Fibroblast of mammary gland (primary cell): ENCODE data around the gene EZR.
"Not testable (repeated sequence)": the region's sequence is repeated elsewhere in the genome, so short reads cannot be mapped to it uniquely, and the experiment has no call there.

Source experiments
- DNase-seq: peaks from one replicate; pipeline ENCODE4 v3.0.0-alpha.2; 2010; ENCODE audit warnings: low read depth
- H3K4me3 ChIP-seq: 2 replicates; pipeline ENCODE4 v1.5.1; 2011; ENCODE audit warnings: low read depth, mild to moderate bottlenecking, low read length, moderate library complexity; ENCODE audit not compliant: control insufficient read depth
- TF ChIP-seq, protein P1 (sequence below): conservative IDR thresholded peaks from 2 replicates; pipeline ENCODE4 v1.5.1; 2011; ENCODE audit warnings: low read depth, low read length, inconsistent platforms; ENCODE audit not compliant: control insufficient read depth, insufficient read depth

EZR gene

DNA sequence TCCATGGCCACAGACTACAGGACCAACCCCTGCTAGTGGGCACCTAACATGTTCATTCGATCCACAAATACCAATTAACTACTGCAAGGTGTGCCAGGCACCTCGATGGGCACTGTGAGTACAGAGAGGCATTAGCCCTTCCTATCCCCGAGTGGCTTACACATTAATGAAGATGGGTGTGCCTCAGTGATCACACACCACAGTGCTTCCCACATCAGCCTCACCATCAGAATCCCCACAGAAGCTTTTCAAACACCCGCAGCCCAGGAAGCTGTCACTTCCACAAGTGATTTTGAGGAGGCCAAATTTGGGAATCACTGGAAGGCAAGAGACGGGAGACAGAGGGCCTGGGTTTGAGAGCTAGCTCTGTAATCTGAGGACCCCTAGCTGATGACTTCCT, 23.7 kb downstream of the EZR start:
- TF ChIP-seq, protein P1, sequence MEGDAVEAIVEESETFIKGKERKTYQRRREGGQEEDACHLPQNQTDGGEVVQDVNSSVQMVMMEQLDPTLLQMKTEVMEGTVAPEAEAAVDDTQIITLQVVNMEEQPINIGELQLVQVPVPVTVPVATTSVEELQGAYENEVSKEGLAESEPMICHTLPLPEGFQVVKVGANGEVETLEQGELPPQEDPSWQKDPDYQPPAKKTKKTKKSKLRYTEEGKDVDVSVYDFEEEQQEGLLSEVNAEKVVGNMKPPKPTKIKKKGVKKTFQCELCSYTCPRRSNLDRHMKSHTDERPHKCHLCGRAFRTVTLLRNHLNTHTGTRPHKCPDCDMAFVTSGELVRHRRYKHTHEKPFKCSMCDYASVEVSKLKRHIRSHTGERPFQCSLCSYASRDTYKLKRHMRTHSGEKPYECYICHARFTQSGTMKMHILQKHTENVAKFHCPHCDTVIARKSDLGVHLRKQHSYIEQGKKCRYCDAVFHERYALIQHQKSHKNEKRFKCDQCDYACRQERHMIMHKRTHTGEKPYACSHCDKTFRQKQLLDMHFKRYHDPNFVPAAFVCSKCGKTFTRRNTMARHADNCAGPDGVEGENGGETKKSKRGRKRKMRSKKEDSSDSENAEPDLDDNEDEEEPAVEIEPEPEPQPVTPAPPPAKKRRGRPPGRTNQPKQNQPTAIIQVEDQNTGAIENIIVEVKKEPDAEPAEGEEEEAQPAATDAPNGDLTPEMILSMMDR, result no peak
- H3K4me3 ChIP-seq, result no peak overlapping the region
- no peak for DNase-seq

DNA sequence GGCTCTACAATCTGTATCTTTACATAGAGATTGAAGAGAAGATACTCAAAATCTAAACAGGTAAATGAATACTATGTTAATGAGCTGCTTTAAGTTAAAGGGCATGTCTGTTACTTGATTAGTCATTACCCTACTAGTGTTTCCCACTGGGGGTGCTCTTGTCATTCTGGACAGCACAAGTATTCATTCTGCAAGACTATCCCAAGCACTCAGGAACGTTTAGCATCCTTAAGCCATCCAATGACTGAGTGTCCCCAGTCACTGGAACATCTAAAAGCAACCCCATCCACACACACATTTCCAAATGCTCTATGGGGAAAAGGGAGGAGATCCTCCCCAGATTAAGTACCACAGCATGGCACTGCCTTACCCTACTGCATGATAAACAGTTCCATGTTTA, 25.7 kb downstream of the EZR start:
- no peak overlapping the region for H3K4me3 ChIP-seq
- TF ChIP-seq, protein P1, result peak; percentile 54
- peak; percentile 66 for DNase-seq

DNA sequence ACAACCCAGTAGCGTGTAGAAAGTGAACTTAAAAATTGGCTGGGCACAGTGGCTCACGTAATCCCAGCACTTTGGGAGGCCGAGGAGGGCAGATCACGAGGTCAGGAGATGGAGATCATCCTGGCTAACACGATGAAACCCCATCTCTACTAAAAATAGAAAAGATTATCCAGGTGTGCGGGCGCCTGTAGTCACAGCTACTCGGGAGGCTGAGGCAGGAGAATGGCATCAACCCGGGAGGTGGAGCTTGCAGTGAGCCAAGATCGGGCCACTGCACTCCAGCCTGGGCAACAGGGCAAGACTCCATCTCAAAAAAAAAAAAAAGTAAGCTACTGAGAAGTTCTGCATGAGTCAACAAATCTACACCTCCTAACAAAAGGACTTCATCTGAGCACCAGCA, 26.7 kb downstream of the EZR start:
- not testable (repeated sequence) for H3K4me3 ChIP-seq, DNase-seq

DNA sequence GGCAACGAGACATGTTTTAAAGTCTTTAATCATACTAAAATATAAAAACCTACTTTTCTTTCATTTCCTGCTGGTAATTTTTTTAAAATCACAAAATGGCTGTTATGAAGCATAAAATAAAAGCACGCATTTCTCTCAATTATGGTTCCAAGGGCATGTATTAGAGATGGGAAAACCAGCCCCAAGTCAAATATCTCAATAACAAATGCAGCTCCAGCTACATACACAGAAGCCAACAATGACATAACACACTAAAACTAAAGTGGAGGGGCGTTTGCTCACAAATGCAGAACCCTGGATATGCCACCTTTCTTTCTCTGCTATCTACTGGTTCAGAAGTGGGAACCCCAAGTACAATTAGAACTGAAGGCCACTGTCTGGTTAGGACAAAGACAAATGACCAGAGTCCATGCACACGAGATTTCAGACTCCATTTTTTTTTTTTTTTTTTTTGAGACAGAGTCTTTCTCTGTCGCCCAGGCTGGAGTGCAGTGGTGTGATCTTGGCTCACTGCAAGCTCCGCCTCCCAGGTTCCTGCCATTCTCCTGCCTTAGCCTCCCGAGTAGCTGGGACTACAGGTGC, 27.8 kb downstream of the EZR start:
- H3K4me3 ChIP-seq, result no peak overlapping the region
- TF ChIP-seq, protein P1, result no peak
- DNase-seq, result no peak

DNA sequence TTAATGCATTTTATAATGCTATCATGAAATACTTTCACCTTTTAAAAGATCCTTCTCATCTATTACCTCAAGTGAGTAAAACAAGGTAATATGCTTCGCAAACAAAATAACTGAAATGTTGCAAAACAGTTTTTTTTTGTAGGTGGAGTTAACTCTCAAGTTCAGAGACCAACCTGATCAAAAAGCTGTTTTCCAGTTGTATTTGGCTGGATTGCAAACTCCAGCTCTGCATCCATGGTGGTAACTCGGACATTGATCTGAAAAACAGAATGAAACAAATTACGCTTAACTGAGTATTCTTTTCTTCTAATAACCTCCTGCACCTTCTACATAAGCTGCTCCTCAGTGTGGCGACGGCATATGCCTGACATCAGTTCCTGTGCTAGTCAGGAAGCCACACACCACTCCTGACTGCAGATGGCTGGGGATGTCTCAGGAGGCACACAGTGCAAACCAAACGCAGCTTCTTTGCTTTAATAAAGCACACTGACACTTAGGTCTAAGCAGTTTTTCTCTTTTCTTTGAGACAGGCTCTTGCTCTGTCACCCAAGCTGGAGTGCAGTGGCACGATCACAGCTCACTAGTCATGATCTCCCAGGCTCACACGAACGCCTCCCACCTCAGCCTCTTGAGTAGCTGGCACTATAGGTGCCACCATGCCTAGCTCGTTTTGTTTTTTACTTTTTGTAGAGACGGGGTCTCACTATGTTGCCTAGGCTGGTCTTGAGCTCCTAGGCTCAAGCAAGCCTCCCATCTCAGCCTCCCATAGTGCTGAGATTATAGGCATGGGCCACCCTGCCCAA, 29.9 kb downstream of the EZR start:
- TF ChIP-seq, protein P1, result no peak
- DNase-seq, result no peak
- no peak overlapping the region for H3K4me3 ChIP-seq

DNA sequence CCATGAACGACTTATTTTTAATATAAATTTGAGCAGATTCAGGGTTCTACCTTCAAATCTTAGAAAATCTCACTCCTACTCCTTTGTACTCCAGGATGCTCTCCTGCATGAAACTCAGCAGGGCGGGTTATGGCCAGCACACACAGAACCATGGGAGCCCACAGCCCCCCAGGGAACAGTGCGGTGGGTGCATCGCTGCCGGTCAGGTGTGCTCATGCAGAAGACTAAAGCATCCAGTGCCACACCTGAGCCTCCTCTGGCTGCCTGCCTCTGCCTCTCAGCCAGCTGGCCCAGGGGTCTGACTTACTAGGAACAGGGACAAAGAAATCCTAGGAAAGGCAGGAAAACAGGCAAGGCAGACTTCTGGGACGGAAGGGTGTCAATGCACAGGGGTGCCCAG, 31.8 kb downstream of the EZR start:
- TF ChIP-seq, protein P1, result no peak
- no peak overlapping the region for H3K4me3 ChIP-seq
- no peak for DNase-seq

DNA sequence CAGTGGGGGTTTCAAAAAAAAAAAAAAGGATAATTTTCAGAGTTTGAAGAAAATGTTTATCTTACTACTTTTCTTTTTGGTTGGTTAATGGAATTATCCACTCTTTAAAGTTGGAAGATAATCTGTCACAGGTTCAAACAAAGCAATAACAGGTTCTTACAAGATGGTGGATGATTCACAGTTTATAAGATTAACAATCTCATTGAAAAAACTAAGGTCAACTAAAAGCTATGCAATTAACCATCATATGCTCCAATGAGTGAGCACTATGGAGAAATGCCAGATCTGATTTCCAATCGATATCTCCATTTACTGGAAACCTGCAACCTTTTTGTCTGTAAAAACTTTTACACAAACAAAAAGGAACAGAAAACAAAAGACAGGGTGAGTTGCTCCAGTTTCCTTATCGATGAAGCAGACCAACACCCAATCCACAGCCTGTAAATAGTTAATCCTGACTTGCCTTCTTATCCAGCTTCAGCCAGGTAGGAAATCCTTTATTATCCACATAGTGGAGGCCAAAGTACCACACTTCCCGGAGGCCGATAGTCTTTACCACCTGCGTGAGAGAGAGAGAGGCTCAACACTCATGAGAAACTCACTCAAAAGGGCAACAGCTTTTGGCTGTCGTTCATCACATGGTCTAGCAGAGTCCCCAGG, 32.4 kb downstream of the EZR start:
- no peak for DNase-seq
- H3K4me3 ChIP-seq, result no peak overlapping the region
- TF ChIP-seq, protein P1, result no peak
